SK-N-SH (cell line): ENCODE results near the gene DKC1. TPM values are rescaled to one million over a fixed set of nuclear protein-coding genes. Genes with fewer than 3 reads are reported as not detected.

Experiments used
- CTCF ChIA-PET: fragments of 300-600, 350-600 bp; formaldehyde crosslinking; extraction: SDS; loops from one replicate; lab custom pipeline; 2021; lab: Yijun Ruan, JAX
- POLR2A ChIA-PET: fragments of 350-600 bp; sonication (Branson Sonifier 250); formaldehyde crosslinking; extraction: SDS; loops from one replicate; lab custom pipeline; 2020; ENCODE audit warnings: antibody characterized with exemption, inconsistent platforms; lab: Yijun Ruan, JAX
- DNase-seq: peaks from one replicate; pipeline ENCODE4 v3.0.0; 2012
- H2AFZ ChIP-seq: fragments of 200-600 bp; sonication (generic); 2 replicates; pipeline ENCODE4 v1.8.1; 2016; ENCODE audit warnings: antibody characterized with exemption, mild to moderate bottlenecking, low read depth
- H3F3A ChIP-seq: fragments of 200-600 bp; sonication (generic); replicated peaks from 2 replicates; pipeline ENCODE3; 2016; ENCODE audit warnings: antibody characterized with exemption, mild to moderate bottlenecking; ENCODE audit not compliant: insufficient read depth
- H3K27ac ChIP-seq, 2 experiments: fragments of 200-500 bp in 1 of 2; fragments of 200-600 bp in 1 of 2; sonication (Bioruptor generic) in 1 of 2; sonication (generic), shearing (Covaris generic) in 1 of 2; 2 replicates each; pipeline versions ENCODE4 v1.5.1 to v1.6.1; 2014 to 2016; ENCODE audit warnings: low read depth in 2 of 2, inconsistent platforms in 1 of 2, low read length in 1 of 2, mild to moderate bottlenecking in 1 of 2, mixed read lengths in 1 of 2
- H3K27me3 ChIP-seq: fragments of 200-600 bp; sonication (generic), shearing (Covaris generic); 2 replicates; pipeline ENCODE4 v1.6.1; 2016; ENCODE audit warnings: mixed run types; ENCODE audit not compliant: insufficient read depth
- H3K36me3 ChIP-seq, 2 experiments: fragments of 200-500 bp in 1 of 2; fragments of 200-600 bp in 1 of 2; sonication (Bioruptor generic) in 1 of 2; sonication (generic) in 1 of 2; replicated peaks in 1 of 2; 2 replicates each; pipeline versions ENCODE3 to v1.5.1; 2014 to 2016; ENCODE audit warnings: low read length in 1 of 2, mild to moderate bottlenecking in 1 of 2; ENCODE audit not compliant: insufficient read depth in 2 of 2, control insufficient read depth in 1 of 2
- H3K4me1 ChIP-seq, 2 experiments: fragments of 200-500 bp in 1 of 2; fragments of 200-600 bp in 1 of 2; sonication (Bioruptor generic) in 1 of 2; sonication (generic), shearing (Covaris generic) in 1 of 2; 2 replicates each; pipeline versions ENCODE4 v1.5.1 to v1.6.1; 2014 to 2016; ENCODE audit warnings: low read depth in 1 of 2, low read length in 1 of 2, mixed run types in 1 of 2; ENCODE audit not compliant: insufficient read depth in 2 of 2, control insufficient read depth in 1 of 2
- H3K4me2 ChIP-seq: fragments of 200-600 bp; sonication (generic), shearing (Covaris generic); 2 replicates; pipeline ENCODE4 v1.6.1; 2017; ENCODE audit warnings: mixed run types
- H3K4me3 ChIP-seq, 2 experiments: fragments of 200-500 bp in 1 of 2; fragments of 200-600 bp in 1 of 2; sonication (Bioruptor generic) in 1 of 2; sonication (generic), shearing (Covaris generic) in 1 of 2; 2 replicates each; pipeline versions ENCODE4 v1.5.1 to v1.8.1; 2014 to 2016; ENCODE audit warnings: low read depth in 2 of 2, inconsistent platforms in 1 of 2, low read length in 1 of 2, mild to moderate bottlenecking in 1 of 2, mixed read lengths in 1 of 2, moderate library complexity in 1 of 2
- H3K79me2 ChIP-seq: fragments of 200-600 bp; sonication (generic); 2 replicates; pipeline ENCODE4 v1.8.1; 2017; ENCODE audit warnings: mild to moderate bottlenecking; ENCODE audit not compliant: insufficient read depth
- H3K9ac ChIP-seq: fragments of 200-600 bp; sonication (generic); 2 replicates; pipeline ENCODE4 v1.6.1; 2017; ENCODE audit warnings: mixed run types
- H3K9me2 ChIP-seq: fragments of 200-600 bp; sonication (generic); 2 replicates; pipeline ENCODE4 v1.6.1; 2017; ENCODE audit warnings: mixed run types
- H3K9me3 ChIP-seq: fragments of 200-600 bp; sonication (generic); 2 replicates; pipeline ENCODE4 v1.6.1; 2017; ENCODE audit warnings: mixed run types, mild to moderate bottlenecking, moderate library complexity
- H4K20me1 ChIP-seq: fragments of 200-600 bp; sonication (generic); 2 replicates; pipeline ENCODE4 v1.6.1; 2017; ENCODE audit warnings: mild to moderate bottlenecking, mixed run types; ENCODE audit not compliant: insufficient read depth
- ELF1 ChIP-seq: IDR thresholded peaks from 2 replicates; pipeline ENCODE4 v1.4.0; 2012
- EP300 ChIP-seq, 2 experiments: IDR thresholded peaks; 2 replicates each; pipeline versions ENCODE4 v1.4.0 to v1.6.1; 2012; ENCODE audit warnings: borderline replicate concordance in 1 of 2, low read depth in 1 of 2, low read length in 1 of 2
- FOXJ3 ChIP-seq: sonication (generic); formaldehyde crosslinking; IDR thresholded peaks from 2 replicates; pipeline ENCODE4 v1.5.1; 2020; ENCODE audit warnings: mild to moderate bottlenecking, missing genetic modification reagents
- FOXM1 ChIP-seq: IDR thresholded peaks from 2 replicates; pipeline ENCODE4 v1.4.0; 2012; ENCODE audit warnings: low read depth, mild to moderate bottlenecking
- GABPA ChIP-seq: IDR thresholded peaks from 2 replicates; pipeline ENCODE4 v1.4.0; 2012; ENCODE audit warnings: low read depth, mild to moderate bottlenecking
- GATA2 ChIP-seq: sonication (generic); formaldehyde crosslinking; IDR thresholded peaks from 2 replicates; pipeline ENCODE4 v1.5.0; 2020; ENCODE audit warnings: mild to moderate bottlenecking, missing genetic modification reagents
- NRF1 ChIP-seq: IDR thresholded peaks from 2 replicates; pipeline ENCODE4 v1.6.1; 2012; ENCODE audit warnings: low read depth, mild to moderate bottlenecking, low read length
- RAD21 ChIP-seq: IDR thresholded peaks from 2 replicates; pipeline ENCODE4 v1.6.1; 2012; ENCODE audit warnings: mild to moderate bottlenecking, low read length
- RCOR1 ChIP-seq: fragments of 150-350 bp; IDR thresholded peaks from 2 replicates; pipeline ENCODE4 v1.6.1; 2017; ENCODE audit warnings: antibody characterized with exemption, low read length
- SMC3 ChIP-seq: IDR thresholded peaks from 2 replicates; pipeline ENCODE4 v1.6.1; 2012; ENCODE audit warnings: low read depth, low read length, improper control_type of control experiment
- TAF1 ChIP-seq: IDR thresholded peaks from 2 replicates; pipeline ENCODE4 v1.6.1; 2012; ENCODE audit warnings: low read depth, mild to moderate bottlenecking, low read length, moderate library complexity, borderline replicate concordance
- TCF12 ChIP-seq: IDR thresholded peaks from 2 replicates; pipeline ENCODE4 v1.4.0; 2012
- TEAD4 ChIP-seq: IDR thresholded peaks from 2 replicates; pipeline ENCODE4 v1.4.0; 2012; ENCODE audit warnings: mild to moderate bottlenecking, borderline replicate concordance; ENCODE audit not compliant: insufficient read depth
- YY1 ChIP-seq: IDR thresholded peaks from 2 replicates; pipeline ENCODE4 v1.4.0; 2012; ENCODE audit warnings: low read depth, mild to moderate bottlenecking
- WGBS: methylation state at CpG from one replicate; pipeline ENCODE4 v1.1.6; 2017; ENCODE audit warnings: low lambda C conversion rate; 5-methylcytosine and 5-hydroxymethylcytosine counted together
- polyA plus RNA-seq, 3 experiments: library from polyadenylated mRNA; depleted of rRNA; stranded (reverse); fragments of >200 nt; gene quantifications; 2 replicates each; pipeline ENCODE4 v1.2.3, GENCODE V29; 2012
- TF ChIP-seq, protein P1 (sequence below): IDR thresholded peaks from 2 replicates; pipeline ENCODE4 v1.4.0; 2012; ENCODE audit warnings: low read depth, borderline replicate concordance
- TF ChIP-seq, protein P2 (sequence below): IDR thresholded peaks from 2 replicates; pipeline ENCODE4 v1.6.1; 2012; ENCODE audit warnings: mild to moderate bottlenecking, low read depth, low read length, moderate library complexity
- TF ChIP-seq, protein P3 (sequence below): fragments of 150-350 bp; IDR thresholded peaks from 2 replicates; pipeline ENCODE4 v1.6.1; 2017; ENCODE audit warnings: antibody characterized with exemption, low read length, low read depth, borderline replicate concordance
- TF ChIP-seq, protein P4 (sequence below): fragments of 150-350 bp; IDR thresholded peaks from 2 replicates; pipeline ENCODE4 v1.6.1; 2016; ENCODE audit warnings: mild to moderate bottlenecking, low read depth, low read length

The DKC1 gene
- polyA plus RNA-seq, 1 of the 3 experiments (the other 2 are of a cell fraction), result 53.0 TPM

DNA sequence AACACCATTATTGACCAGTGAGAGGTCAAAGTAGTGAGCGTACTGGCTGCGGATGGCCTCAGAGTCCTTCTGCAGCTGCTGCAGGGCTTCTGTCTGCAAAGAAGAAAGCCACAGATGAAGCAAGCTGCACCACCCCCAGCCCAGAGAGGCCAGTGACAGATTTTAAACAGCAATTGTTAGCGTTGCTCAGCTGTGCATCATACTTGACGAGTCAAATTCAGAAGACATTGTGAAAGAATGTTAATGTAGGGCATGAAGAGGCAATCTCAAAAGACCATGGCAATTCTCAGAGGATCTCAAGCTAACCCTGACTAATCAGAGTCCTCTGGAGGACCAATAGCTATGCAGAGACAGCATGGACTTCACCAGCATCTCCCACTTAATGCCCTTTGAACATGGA, 16.6 kb downstream of the DKC1 start:
- Histone ChIP-seq H2AFZ (no peak overlapping the region), H3K36me3 (peaks cover 14 to 30% of the 10 kb centered on the region in 2 experiments), H3K9ac (no peak overlapping the region), H4K20me1 (no peaks in the 10 kb centered on the region), H3K27ac (no peak overlapping the region), H3K4me3 (no peak overlapping the region), H3F3A (no peaks in the 10 kb centered on the region), H3K4me1 (no peaks in the 10 kb centered on the region), H3K27me3 (no peaks in the 10 kb centered on the region), H3K9me2 (no peaks in the 10 kb centered on the region), H3K9me3 (no peaks in the 10 kb centered on the region), H3K79me2 (no peaks in the 10 kb centered on the region), H3K4me2 (no peak overlapping the region)
- ChIA-PET CTCF (interaction anchor here (1.0 kb wide), 1 partner anchor 30 kb away, joined by 3 read pairs; no protein-coding TSS in a partner anchor), POLR2A (no interaction called here)
- TF ChIP-seq FOXM1 (no peak), GATA2 (no peak), GABPA (no peak), FOXJ3 (no peak), YY1 (no peak), SMC3 (no peak), RCOR1 (no peak), ELF1 (no peak), TAF1 (no peak), EP300 (IDR thresholded peaks at IDR 0.05; ENCODE audit: borderline replicate concordance in 1 of 2, low read depth in 1 of 2, low read length in 1 of 2) (no peak), TCF12 (no peak), NRF1 (no peak), TEAD4 (no peak), RAD21 (no peak)
- TF ChIP-seq, protein P1, sequence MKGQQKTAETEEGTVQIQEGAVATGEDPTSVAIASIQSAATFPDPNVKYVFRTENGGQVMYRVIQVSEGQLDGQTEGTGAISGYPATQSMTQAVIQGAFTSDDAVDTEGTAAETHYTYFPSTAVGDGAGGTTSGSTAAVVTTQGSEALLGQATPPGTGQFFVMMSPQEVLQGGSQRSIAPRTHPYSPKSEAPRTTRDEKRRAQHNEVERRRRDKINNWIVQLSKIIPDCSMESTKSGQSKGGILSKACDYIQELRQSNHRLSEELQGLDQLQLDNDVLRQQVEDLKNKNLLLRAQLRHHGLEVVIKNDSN, result no peak
- TF ChIP-seq, protein P2, sequence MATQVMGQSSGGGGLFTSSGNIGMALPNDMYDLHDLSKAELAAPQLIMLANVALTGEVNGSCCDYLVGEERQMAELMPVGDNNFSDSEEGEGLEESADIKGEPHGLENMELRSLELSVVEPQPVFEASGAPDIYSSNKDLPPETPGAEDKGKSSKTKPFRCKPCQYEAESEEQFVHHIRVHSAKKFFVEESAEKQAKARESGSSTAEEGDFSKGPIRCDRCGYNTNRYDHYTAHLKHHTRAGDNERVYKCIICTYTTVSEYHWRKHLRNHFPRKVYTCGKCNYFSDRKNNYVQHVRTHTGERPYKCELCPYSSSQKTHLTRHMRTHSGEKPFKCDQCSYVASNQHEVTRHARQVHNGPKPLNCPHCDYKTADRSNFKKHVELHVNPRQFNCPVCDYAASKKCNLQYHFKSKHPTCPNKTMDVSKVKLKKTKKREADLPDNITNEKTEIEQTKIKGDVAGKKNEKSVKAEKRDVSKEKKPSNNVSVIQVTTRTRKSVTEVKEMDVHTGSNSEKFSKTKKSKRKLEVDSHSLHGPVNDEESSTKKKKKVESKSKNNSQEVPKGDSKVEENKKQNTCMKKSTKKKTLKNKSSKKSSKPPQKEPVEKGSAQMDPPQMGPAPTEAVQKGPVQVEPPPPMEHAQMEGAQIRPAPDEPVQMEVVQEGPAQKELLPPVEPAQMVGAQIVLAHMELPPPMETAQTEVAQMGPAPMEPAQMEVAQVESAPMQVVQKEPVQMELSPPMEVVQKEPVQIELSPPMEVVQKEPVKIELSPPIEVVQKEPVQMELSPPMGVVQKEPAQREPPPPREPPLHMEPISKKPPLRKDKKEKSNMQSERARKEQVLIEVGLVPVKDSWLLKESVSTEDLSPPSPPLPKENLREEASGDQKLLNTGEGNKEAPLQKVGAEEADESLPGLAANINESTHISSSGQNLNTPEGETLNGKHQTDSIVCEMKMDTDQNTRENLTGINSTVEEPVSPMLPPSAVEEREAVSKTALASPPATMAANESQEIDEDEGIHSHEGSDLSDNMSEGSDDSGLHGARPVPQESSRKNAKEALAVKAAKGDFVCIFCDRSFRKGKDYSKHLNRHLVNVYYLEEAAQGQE, result no peak
- TF ChIP-seq, protein P3, sequence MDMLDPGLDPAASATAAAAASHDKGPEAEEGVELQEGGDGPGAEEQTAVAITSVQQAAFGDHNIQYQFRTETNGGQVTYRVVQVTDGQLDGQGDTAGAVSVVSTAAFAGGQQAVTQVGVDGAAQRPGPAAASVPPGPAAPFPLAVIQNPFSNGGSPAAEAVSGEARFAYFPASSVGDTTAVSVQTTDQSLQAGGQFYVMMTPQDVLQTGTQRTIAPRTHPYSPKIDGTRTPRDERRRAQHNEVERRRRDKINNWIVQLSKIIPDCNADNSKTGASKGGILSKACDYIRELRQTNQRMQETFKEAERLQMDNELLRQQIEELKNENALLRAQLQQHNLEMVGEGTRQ, result no peak
- TF ChIP-seq, protein P4, sequence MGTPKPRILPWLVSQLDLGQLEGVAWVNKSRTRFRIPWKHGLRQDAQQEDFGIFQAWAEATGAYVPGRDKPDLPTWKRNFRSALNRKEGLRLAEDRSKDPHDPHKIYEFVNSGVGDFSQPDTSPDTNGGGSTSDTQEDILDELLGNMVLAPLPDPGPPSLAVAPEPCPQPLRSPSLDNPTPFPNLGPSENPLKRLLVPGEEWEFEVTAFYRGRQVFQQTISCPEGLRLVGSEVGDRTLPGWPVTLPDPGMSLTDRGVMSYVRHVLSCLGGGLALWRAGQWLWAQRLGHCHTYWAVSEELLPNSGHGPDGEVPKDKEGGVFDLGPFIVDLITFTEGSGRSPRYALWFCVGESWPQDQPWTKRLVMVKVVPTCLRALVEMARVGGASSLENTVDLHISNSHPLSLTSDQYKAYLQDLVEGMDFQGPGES, result no peak
- WGBS, result 47% methylated on average over 4 of the region's 4 CpGs
- no peak for DNase-seq
